GM21619 (cell line): Measurements from ENCODE around the gene FRYL.

Experiments
- ATAC-seq: cut with Tn5 transposase; IDR thresholded peaks from one replicate; pipeline ENCODE4 v1.9.1; 2021; ENCODE audit not compliant: unreplicated experiment

The FRYL gene

GRCh38 chr4:48633657-48634056, 146.4 kb downstream of the FRYL start:
- no peak for ATAC-seq

DNA sequence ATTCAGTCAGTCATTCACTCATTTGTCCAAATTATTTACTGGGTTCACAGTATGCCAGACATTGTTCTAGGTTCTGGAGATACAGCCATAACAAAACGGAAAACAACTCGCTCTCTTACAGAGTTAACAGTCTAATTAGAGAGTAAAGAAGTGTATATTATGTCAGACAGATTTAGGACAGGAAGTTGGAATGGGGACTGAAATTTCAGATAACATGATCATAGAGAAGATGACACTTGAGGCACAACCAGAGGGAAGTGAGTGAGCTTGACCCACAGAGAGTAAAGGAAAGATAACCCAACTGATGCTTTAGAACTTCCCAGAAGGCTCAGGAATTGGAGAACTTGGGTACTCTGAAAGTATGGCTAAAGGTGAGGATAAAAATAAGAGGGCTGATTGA, 150.6 kb downstream of the FRYL start:
- no peak for ATAC-seq

DNA sequence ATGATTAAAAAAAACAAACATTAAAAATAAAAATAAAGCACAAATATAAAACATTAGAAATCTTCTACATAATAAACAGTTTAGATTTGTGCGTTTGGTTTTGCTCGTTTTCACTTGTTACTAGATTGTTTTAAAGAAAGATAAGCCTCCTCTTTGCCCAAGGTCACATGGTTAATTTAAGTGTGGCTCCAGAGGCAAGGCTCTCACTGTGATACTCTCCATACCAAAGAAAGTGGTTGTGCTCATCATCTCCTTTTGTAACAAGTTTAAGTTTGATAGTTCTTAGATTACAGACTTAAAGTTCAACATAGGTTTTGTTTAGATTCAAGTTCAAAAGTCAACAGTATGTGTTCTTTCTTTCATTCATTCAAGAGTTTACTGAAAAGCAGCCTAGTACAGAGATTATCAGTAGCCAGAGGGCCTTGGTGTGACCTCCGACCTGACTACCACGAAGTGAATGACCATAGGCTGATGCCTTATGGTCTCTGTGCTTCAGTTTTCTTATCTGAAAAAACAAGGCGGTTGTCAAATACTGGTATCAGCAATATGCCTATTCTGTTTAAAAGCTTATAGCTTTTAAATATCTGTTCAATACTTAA, 156.8 kb downstream of the FRYL start:
- ATAC-seq = no peak

GRCh38 chr4:48620831-48621230, 159.2 kb downstream of the FRYL start:
- no peak for ATAC-seq

GRCh38 chr4:48620093-48620492, 160.0 kb downstream of the FRYL start:
- no peak for ATAC-seq

GRCh38 chr4:48604527-48604926, 175.6 kb downstream of the FRYL start:
- no peak for ATAC-seq

GRCh38 chr4:48604041-48604440, 176.0 kb downstream of the FRYL start:
- ATAC-seq = no peak

DNA sequence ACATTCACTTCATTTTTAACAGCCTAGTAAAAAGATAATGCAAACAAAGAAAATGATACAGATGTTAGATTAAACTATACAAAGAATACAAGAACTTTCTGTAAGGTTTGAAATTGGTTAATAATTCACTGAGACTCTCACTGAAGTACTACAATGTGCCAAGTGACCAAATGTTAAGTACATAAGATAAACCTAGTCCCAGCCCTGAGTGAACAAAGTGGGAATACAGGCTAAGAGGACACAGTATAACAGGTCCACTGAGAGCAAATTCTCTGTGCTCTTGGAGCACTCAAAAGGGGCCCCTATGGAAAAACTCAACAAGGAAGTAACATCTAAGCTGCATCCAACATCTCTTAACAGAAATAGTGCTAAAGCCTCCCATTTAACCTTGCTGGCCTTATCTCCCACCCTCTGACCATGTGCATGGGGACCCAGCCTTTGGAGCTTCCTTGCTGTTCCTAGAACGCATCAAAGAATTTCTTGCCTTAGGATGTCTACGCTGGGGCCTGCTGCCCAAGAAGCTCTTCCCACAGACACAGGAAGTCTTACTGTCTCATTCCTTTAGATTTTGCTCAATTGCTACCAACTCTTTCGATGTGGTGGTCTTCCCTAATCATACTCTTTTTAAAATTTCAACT, 176.6 kb downstream of the FRYL start:
- ATAC-seq = no peak

- ATAC-seq = no peak
Observed at GRCh38 chr4:48602763-48603162, 177.3 kb downstream of the FRYL start.

- no peak for ATAC-seq
Observed at GRCh38 chr4:48602222-48602621, 177.9 kb downstream of the FRYL start.

- ATAC-seq = no peak
Observed at GRCh38 chr4:48596336-48596735, 183.7 kb downstream of the FRYL start.

DNA sequence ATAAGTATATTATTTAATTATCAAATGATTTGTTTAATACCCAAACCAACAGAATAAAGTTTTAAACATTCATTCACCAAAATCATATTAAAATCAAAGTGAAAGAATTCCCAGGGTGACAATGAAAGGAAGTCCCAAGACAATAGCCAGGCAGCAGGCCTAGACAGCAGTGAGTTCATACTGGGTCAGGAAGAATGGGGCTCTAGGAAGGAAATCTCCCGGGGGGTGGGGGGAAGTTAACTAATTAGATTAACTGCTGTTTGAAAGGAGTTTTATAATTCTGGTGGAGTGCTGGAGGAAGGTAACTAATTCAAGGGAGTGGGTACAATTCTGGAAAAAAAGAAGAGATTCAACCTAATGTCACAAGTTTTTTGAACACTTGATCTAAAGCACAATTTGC, 185.9 kb downstream of the FRYL start:
- ATAC-seq = no peak

GRCh38 chr4:48591372-48591771, 188.7 kb downstream of the FRYL start:
- no peak for ATAC-seq

- no peak for ATAC-seq
Observed at GRCh38 chr4:48590884-48591283, 189.2 kb downstream of the FRYL start.

DNA sequence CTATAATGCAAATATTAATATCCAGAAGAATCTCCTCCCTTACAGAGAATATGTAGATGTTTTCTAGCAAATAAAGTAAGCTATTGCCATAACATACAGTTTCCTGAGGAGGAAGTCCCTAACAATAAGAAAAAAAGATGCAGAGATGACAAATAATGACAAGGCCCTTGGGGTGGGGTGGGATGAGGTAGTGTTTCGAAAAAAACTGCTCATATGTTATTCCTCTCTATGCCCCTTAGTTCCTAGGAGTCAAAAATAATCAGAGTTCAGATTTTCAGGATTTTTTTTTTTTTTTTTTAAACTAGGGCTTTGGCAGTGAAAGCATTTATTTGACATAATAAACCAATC, 191.0 kb downstream of the FRYL start:
- no peak for ATAC-seq

- ATAC-seq = no peak
Observed at GRCh38 chr4:48588230-48589097, 191.6 kb downstream of the FRYL start.

GRCh38 chr4:48585401-48585800, 194.7 kb downstream of the FRYL start:
- ATAC-seq = no peak

DNA sequence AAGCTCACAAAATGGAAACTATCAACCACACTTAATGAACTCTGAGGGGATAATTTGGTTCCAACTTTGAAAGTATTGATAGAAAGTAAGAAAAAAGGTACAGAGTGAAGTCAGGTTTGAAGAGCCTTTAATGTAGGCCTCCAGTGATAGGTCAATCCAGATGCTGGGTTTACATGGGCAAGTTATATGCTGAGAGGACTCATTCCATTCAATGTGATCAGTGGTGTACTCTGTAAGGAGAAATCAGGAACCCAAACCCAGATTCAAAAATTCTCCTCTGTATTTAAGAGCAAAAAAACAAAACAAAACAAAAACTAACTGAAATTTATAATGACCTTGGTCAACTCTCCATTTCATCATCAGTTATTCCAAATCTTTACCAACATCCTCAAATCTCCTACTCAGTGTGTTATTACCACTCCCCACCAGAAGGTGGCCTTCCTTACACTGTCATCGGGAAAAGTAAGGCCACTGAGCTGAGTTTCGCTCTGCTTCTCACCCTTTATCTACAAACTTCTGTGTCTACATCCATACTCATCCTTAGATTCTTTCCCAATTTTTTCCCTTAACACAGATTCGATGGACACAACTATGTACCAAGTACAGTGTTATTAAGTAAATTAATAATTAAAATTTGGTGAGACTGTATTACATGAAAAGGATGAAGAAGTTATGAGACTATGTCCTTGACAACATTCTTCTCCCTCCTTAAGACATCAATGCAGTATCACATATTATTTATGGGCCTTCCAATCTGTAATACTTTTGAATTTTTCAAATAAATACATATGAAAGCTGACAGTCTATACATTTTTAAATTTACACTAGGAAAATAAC, 201.7 kb downstream of the FRYL start:
- peak; percentile 86 for ATAC-seq

DNA sequence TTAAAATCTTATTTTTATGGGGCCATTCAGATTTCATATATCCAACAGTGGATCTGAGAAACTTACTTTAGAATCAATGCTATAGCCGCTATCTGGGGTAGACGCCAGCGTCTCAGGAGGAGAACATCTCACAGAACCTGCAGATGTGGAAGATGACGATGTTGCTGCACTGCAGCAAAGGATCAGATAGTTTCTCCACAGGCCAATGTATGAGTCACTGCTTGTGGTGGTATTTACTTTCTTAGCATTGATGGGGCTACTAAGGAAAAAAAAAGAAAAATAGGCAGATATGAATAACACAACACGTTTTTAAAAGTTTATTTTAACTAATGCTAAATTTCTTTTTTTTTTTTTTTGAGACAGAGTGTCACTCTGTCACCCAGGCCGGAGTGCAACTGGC, 204.1 kb downstream of the FRYL start:
- no peak for ATAC-seq

- no peak for ATAC-seq
Observed at GRCh38 chr4:48571471-48571870, 208.6 kb downstream of the FRYL start.

GRCh38 chr4:48570646-48571220, 209.3 kb downstream of the FRYL start:
- no peak for ATAC-seq
